Smooth muscle cell of trachea (primary cell): ENCODE data around the gene INSM2. TPM values are rescaled to one million over a fixed set of nuclear protein-coding genes. Genes with fewer than 3 reads are reported as not detected.

Source experiments
- total RNA-seq: library from RNA; depleted of rRNA; stranded (reverse); fragments of >200 nt; gene quantifications from 2 replicates; pipeline ENCODE4 v1.2.1, GENCODE V29; 2014

INSM2 gene
- under 0.01 TPM in 1 of 2 replicates, not detected in the other for total RNA-seq

GRCh38 chr14:35533357-35534207, at the start of gene INSM2:
INSM2 (plus strand) TSS chr14:35534164; CDS start chr14:35534253, 89 bp downstream.

Other genes with a start within 250 kb of the INSM2 start
- 186 and 296 TPM in 2 replicates for gene PSMA6, start 241.8 kb upstream of the INSM2 start, total RNA-seq
- gene NFKBIA, start 129.4 kb upstream of the INSM2 start, total RNA-seq, result 52.5 and 126 TPM in 2 replicates